Measurements from ENCODE around the gene CAV2. TPM values are rescaled to one million over a fixed set of nuclear protein-coding genes. Genes with fewer than 3 reads are reported as not detected.
"Not testable (repeated sequence)": the region's sequence is repeated elsewhere in the genome, so short reads cannot be mapped to it uniquely, and the experiment has no call there.

Gene CAV2, protein sequence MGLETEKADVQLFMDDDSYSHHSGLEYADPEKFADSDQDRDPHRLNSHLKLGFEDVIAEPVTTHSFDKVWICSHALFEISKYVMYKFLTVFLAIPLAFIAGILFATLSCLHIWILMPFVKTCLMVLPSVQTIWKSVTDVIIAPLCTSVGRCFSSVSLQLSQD
- total RNA-seq: not detected in 2 replicates

DNA sequence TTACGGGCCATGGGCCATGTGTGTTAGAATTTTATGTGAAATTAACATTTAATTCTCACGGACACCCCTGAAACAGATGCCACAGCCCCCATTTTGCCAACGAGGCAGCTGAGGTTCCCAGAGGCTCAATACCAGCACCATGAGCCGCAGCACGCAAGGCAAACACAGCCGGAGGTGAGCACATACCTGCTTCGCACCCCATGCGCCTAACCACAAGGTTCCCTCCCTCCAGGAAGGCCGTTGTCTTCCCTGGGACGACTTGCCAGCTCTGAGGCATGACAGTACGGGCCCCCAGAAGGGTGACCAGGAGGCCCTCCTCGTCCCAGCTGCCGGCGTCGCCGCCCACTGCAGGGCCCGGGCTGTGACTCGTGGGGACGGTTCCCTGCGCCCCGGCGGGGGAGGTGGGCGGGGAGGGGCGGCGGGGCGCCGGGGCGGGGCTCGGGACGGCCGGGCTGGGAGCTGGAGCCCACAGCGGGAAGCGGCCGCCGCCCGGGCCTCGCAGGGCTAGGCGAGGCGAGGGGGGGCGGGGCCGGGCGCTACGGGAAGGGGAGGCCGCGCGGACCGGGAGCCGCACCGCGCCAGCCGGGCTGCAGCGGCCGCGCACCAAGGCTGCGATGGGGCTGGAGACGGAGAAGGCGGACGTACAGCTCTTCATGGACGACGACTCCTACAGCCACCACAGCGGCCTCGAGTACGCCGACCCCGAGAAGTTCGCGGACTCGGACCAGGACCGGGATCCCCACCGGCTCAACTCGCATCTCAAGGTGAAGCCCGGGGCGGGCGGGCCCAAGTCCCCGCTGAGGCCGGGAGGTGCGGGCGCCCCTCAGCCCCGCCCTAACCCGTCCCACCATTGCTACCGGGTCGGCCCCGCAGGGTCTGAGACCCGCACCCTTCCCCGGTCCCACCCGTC, at the start of gene CAV2:
Gene CAV2 (plus strand): TSS at position 571 of the 910 bp plus-strand sequence. CDS start 44 bp downstream, at position 615.
- intact Hi-C loops (cut with micrococcal nuclease): loop anchor here (1.0 kb wide), 2 partner anchors 12 to 25 kb away; no protein-coding TSS in a partner anchor

DNA sequence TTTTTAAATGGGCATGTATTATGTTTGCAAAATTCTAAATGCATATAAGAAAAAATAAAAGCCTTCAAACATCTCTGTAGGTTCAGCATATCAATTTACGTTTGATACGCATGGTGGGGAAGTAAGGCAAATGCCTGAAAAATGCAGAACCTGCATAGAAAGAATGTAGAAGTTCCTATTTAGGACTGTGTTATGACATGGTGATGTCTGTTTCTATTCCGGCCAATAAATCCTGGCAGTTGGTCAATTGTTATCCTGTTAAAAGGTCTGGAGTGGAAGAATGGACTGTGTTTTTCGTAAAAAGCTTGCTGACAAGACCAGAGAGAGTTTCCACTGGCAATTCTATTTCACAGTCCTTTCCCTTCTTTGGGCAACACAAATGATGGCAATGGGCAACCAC, 49.6 kb upstream of the CAV2 start:
- intact Hi-C loops (cut with micrococcal nuclease): no loop called here

DNA sequence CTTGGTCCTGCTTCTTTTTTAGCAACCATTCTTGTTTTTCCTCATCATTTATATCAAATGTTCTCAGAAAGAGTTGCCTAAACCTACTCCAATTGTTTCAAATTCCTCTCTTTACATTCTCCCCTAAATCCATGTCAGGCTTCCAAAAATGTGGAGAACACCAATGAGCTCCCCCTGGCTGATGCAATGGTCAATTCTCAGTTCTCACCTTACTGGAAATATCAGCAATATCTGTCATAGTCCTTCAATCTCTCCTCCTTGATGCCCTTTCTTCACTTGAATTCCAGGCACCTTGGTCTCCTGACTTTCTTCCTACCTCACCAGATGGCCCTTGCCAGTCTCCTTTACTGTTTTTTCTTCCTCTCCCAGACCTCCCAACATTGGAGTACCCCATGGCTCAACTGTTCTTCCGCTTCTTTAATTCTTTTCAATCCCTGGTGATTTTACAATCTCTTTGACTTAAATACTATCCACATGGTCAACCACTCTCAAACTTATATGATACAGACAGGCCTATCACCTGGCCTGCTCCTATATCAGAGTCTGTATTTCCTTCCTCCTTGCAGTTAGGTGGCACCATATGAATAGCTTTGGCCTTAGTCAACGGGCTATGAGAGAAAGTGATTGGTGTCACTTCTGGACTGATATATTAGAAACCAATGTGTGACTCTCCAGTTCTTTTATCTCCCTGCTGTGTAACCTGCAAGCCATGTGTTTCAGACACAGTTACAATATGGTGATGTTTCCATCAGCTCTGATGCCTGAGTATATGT, 47.4 kb upstream of the CAV2 start:
- intact Hi-C loops (cut with micrococcal nuclease): no loop called here

DNA sequence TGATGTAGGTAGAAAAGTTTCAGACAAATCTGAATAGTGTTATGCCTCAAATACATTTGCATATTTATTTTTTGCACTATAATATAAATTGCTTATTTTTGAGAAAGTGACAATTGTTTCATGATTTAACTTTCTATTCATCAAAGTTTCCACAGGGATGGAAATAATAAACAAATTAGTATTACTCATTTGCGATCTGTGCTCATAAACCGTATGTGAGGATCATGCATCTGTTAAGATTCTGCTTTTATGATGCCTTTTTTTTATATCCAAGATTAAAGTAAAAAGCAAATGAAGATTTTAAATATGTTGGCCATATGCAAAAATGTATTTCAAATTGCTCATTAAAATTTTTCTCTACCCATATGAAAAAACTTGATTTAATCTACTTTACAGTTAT, 45.2 kb upstream of the CAV2 start:
- intact Hi-C loops (cut with micrococcal nuclease): no loop called here

DNA sequence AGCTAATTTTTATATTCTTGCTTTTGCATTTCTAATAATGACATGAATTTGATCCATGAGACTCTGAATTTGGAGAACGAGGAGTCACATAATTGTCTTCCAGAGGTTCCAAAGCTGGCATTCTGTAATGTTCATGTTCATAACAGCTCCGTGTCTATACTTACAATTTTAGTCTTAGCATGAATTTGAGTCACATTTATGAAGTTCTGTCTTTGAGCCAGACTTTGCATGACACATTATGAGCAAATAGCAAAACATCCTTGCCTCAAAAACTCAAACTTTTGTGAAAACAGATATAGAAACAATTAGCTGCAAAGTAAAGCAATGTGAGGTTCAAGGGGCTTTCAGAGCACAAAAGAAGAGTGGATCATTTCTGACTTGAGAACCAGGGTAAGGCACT, 44.5 kb upstream of the CAV2 start:
- intact Hi-C loops (cut with micrococcal nuclease): no loop called here

DNA sequence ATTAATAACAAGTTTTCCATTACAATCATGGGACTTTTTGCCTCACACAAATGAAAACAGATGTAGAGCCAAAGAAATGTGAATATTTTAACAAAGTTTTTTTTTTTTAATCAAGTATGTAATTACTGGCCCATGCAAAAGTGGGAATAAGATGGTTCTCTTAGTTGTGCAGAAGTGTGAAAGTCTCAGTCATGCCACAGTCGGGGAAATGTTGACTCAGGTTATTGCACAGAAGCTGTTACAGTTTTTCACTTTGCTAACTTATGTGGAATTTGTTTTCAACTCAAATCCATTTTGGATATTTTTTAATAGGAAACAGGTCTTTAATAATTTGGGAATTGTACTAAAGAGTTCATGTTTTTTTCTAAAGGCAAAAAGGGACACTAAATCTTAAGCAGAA, 44.0 kb upstream of the CAV2 start:
- intact Hi-C loops (cut with micrococcal nuclease): no loop called here

DNA sequence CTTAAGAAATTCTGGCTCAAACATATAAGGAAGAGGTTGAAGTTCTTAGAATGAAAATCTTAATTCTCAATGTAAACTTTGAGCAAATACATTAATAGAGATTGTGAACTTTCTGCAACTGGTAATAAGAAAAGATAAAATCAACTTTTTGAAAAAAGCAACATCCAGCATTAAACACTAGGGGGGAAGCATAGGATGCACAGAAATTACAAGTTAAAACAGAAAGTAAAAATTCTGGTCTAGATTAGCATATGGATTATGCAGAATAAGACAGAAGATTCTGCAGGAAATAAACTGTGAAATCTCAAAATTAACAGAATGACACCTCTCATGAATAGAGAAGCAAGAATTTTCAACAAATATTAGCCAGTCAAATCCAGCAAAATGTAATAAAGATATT, 38.0 kb upstream of the CAV2 start:
- intact Hi-C loops (cut with micrococcal nuclease): no loop called here

DNA sequence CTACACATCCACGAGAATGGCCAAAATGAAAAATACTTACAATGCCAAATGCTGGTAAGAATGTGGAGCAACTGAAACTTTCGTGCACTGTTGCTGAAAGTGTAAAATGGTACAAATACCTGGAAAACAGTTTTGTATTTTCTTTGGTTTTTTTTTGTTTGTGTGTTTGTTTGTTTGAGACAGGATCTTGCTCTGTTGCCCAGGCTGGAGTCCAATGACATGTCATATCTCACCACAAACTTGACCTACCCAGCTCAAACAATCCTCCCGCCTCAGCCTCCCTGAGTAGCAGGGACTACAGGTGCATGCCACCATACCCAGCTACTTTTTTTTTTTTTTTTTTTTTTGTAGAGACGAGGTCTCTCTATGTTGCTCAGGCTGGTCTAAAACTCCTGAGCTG, 35.6 kb upstream of the CAV2 start:
- intact Hi-C loops (cut with micrococcal nuclease): no loop called here

DNA sequence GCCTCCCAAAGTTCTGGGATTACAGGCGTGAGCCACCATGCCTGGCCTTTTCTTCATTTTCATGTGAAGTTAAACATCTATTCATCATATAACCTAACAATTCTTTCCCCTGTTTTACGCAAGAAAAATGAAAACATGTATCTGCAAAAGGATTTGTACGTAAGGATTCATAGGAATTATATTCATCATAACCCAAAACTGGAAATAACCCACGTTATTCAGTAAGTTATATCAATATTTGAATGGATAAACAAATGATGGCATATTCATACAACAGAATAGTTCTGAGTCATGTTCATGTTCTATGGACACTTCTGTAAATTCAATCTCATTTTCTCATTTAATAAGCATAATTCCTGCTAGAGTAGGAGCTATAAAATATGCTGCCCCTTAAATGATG, 35.2 kb upstream of the CAV2 start:
- intact Hi-C loops (cut with micrococcal nuclease): no loop called here

DNA sequence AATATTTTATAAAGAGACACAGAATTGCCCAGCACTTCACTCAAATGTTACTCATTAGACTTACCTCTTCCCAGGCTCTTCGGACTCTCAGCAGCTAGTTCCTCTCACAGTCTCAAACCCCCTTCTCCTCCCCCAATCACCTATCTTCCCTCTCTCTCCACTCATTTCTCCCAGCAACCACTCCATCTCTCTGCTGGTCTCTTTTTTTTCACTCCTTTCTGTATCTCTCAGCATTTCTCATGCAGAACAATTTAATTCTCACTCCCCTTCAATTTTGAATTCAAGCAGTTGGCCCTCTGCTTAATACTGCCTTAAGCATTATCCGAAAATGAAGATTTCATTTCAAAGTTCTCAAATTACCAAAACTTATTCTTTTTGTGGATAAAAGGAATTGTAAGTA, 34.4 kb upstream of the CAV2 start:
- intact Hi-C loops (cut with micrococcal nuclease): no loop called here

DNA sequence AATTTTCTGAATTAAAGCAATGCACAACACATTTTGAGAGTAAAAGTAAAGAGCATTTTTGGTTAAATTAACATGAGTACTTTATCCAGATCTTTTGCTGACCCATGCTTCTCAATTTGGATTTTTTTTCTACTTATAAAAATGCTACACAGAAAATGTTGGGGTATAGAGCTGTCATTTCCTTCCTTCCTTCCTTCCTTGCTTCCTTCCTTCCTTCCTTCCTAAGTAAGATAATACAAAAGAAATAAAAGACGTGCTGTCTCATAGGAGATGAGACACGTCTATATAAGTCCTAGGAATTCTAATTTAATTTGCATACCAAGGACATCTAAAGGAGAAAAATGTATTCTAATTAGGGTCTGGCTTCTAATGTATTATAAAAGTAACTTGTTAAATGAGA, 31.0 kb upstream of the CAV2 start:
- intact Hi-C loops (cut with micrococcal nuclease): no loop called here

DNA sequence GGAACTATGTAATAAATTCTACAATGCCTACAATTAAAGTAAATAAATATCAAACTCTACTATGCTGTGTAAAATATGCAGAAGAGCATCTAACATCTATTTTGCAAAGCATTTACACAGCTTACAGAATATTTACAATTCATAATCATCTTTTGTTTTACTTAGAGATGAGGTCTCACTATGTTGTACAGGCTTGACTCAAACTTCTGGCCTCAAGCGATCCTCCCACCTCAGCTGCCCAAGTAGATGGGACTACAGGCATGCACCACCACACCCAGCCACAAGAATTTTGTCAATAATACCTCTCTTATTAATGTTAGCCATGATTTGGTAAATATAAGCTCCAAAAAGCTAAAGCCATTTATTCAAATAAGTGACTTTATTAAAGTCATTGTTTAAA, 21.9 kb upstream of the CAV2 start:
- intact Hi-C loops (cut with micrococcal nuclease): no loop called here

DNA sequence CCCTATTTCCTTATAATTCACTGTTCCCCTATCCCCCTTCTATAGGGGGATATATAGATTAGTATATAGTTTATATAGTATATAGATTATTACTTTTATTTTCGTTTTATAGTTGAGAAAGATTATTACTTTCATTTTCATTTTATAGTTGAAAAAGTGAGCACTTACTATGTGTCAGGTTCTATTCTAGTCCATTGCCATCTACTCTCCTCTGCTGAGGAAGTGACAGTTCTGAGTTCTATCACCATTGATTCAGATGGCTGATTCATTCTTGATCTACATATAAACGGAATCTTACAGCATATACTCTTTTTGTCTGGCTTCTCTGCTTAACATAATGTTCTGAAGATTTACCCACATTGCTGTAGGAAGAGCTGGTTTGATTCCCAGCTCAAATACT, 20.7 kb upstream of the CAV2 start:
- intact Hi-C loops (cut with micrococcal nuclease): no loop called here

DNA sequence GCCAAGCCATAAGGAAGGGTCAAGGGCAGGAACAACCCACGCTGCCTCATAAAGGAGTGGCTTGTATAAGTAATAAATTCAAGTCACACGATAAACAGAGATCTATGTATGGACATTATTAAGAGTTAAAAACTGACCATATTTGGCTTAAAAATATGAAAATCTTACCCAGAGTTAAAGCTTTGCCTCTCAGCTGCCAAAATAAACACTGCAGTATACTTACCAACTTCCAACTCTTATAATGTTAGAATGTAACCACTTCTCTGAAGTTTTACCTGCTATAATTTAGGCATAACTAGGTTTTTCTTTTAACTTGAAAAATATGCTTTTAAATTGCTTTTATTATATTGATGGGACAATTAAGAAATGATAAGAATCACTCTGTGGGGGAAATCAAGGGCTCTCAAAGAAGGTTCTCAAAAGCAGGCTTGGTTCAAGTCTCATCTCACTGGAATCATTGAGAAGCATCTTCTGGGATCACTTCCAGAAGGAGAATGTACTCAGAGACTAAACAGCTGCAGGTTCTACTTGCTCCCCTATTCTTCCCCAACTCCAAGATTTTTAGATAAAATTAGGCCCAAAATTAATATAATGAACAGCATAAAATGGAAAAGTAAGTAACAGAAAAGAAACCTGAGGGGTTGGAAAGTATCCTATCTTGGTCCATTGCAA, 16.1 kb upstream of the CAV2 start:
- intact Hi-C loops (cut with micrococcal nuclease): no loop called here

DNA sequence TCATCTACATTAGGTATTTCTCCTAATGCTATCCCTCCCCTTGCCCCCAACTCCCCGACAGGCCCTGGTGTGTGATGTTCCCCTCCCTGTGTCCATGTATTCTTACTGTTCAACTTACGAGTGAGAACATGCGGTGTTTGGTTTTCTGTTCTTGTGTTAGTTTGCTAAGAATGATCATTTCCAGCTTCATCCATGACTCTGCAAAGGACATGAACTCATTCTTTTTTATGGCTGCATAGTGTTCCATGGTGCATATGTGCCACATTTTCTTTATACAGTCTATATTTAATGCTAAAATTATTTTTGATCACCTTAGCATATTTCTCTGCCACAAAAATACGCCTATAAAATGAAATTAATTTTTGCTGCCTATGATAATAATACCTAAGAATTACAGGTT, 15.1 kb upstream of the CAV2 start:
- intact Hi-C loops (cut with micrococcal nuclease): not testable (repeated sequence)

DNA sequence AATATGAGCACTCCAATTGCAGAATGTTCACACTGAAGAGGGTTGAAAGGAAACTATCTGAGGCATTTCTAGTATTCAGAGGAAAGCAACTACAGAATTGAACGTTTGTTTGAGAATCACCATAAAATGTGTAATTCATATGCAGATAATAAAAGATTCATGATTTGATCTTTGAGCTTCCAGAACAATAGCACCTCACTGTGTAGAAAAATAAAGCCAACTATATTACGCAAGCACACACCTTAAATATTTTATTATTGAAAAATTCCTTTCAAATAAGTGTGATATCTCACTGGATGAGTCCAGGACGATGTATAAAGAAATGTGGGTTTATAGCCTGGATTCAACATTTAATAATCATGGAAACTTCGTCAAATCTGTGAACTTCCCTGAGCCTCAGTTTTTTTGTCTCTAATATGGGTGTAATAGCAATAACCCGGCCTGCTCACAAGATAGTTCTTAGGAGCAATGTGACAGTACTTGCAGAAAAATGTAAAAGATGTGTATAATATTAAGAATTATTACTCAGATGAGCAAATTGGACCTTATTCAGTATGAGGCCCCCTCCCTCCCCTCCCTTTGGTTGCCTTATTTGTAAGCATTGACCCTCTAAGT, 11.5 kb upstream of the CAV2 start:
- intact Hi-C loops (cut with micrococcal nuclease): no loop called here

DNA sequence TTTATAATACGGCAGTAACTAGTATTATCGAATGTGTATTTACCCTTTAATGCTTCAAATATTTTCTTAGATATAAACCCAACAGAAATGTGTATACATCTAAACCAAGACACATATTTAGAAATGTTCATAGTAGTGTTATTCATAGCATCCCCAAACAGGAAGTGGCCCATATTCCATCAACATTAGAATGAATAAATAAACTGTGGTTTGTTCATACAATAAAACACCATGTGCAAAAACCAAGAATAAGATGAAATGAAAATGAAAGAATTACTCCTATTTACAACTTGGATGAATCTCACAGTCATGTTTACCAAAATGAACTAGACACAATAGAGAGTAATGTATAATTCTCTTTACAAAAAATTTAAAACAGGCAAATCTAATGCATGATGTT, 9.2 kb upstream of the CAV2 start:
- intact Hi-C loops (cut with micrococcal nuclease): no loop called here

DNA sequence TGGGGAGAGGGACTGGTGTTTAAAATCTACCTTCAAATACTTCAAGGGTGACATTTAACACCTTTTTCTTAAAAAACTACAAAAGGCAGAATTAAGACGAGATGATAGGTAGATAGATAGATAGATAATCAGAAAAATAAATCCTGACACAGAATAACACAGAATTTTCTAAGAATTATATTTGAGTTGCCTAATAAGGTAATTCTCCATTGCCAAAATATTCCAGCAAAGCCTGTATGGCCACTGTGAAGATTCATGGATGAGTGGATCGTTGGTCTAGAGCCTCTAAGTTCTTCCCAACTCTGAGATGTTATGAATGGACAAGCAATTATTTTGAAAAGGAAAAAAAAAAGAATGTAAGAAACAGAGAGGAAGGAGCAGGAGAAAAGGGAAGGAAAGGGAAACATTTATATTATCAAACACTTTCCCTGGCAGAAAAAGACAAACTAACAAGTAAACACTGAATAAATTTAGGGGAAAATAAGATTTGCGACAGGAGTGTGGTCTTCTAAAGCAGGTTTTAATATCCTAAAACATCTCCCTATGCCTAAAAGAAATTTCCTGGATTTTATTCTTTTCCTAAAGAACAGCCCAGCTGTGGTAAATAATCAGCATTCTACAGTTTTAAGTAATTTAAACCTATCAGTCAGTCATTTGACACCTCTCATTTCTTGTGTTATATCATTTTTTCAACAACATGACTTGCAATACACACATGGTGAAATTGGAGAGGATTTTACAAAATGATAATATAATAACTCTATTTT, 7.5 kb upstream of the CAV2 start:
- intact Hi-C loops (cut with micrococcal nuclease): no loop called here

DNA sequence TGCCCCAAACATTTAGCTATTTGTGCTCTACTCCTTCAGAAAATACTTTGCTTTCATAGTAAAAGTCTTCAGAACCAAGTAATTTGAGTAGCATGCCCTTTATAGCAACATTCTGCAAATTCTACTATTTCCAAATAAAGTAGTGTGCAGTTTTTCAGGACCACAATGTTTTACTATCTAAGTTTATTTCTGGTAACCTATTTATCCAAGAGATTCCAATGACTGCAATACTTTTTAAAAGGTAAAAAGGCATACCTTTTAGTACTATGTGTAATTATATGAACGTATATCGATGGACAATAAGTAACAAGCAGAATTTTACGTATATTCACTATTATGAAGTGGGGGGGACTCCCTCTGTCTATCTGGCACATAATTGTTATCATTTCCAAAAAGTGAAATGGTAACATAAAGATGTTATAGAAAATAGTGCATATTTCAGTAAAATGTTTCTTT, 6.9 kb upstream of the CAV2 start:
- intact Hi-C loops (cut with micrococcal nuclease): no loop called here

DNA sequence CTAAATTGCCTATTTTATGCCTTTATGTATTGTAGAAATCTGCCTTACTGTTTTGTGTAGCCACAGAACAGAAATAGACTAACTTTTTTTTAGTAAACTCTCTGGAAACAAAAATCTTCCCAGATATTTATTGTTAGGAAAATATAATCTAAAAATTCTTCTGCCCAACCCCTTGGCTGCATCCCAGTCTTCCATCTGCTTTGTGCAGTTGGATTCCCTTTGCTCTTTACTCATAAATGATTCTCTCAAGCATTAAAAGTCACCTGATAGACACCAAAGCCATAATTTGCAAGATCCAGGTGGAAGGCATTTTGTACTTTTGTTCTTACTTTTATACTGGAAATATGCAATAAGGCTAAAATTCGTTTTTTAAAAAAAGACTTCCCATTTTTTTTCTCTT, 6.1 kb upstream of the CAV2 start:
- intact Hi-C loops (cut with micrococcal nuclease): no loop called here
